Breast epithelium (tissue), 4 donors: ENCODE results near the gene GRIK4. TPM values are rescaled to one million over a fixed set of nuclear protein-coding genes. Genes with fewer than 3 reads are reported as not detected.

Experiments
- DNase-seq, 2 donors: peaks; one replicate each; pipeline ENCODE4 v3.0.0-alpha.2; 2019; ENCODE audit warnings: low spot score in 2 of 2
- H3K27ac ChIP-seq, 2 donors: fragments of 200-600 bp; sonication (generic) in 1 of 2; one replicate each; pipeline ENCODE4 v1.5.1; 2016 to 2019; ENCODE audit warnings: mild to moderate bottlenecking in 1 of 2
- H3K27me3 ChIP-seq, 2 donors: fragments of 200-600 bp; sonication (generic) in 1 of 2; one replicate each; pipeline versions ENCODE4 v1.5.1 to v1.6.0; 2017 to 2019; ENCODE audit warnings: control low read depth in 1 of 2, mild to moderate bottlenecking in 1 of 2
- H3K36me3 ChIP-seq: fragments of 200-600 bp; one replicate; pipeline ENCODE4 v1.5.1; 2019
- H3K4me1 ChIP-seq, 2 donors: fragments of 200-600 bp; sonication (generic); one replicate each; pipeline ENCODE4 v1.5.1; 2016 to 2019; ENCODE audit warnings: control low read depth in 1 of 2
- H3K4me3 ChIP-seq, 3 donors: fragments of 200-600 bp; sonication (generic); 1 replicate in 2 of 3; 2 replicates in 1 of 3; pipeline ENCODE4 v1.5.1; 2016 to 2019; ENCODE audit warnings: mild to moderate bottlenecking in 3 of 3, moderate library complexity in 2 of 3
- H3K9me3 ChIP-seq, 2 donors: fragments of 200-600 bp; sonication (generic) in 1 of 2; one replicate each; pipeline ENCODE4 v1.5.1; 2016 to 2019; ENCODE audit warnings: control low read depth in 1 of 2
- CTCF ChIP-seq, 3 donors: fragments of 450-650 bp; IDR thresholded peaks; one replicate each; pipeline ENCODE4 v1.5.1; 2016 to 2017; ENCODE audit warnings: antibody characterized with exemption in 3 of 3, mild to moderate bottlenecking in 3 of 3, moderate library complexity in 3 of 3
- POLR2A ChIP-seq: fragments of 450-650 bp; IDR thresholded peaks from one replicate; pipeline ENCODE4 v1.6.1; 2016; ENCODE audit warnings: antibody characterized with exemption, mild to moderate bottlenecking, moderate library complexity
- POLR2AphosphoS5 ChIP-seq, 3 donors: sonication (generic); formaldehyde crosslinking; IDR thresholded peaks; one replicate each; pipeline ENCODE4 v1.6.1; 2017; ENCODE audit warnings: antibody characterized with exemption in 3 of 3
- intact Hi-C: fragments of 100-400 bp; cut with DNase I; formaldehyde crosslinking; loops from one replicate; pipeline ENCODE4 v1.15.1; 2023; ENCODE audit warnings: low total_unique reads
- total RNA-seq, 3 donors: library from RNA; depleted of rRNA; stranded (reverse); fragments of >200 nt; gene quantifications; one replicate each; pipeline ENCODE4 v1.1.0, GENCODE V29; 2016

GRIK4 gene
- total RNA-seq, 3 donors from 2014 or later: 0.29 to 0.66 TPM; not detected in 1

DNA sequence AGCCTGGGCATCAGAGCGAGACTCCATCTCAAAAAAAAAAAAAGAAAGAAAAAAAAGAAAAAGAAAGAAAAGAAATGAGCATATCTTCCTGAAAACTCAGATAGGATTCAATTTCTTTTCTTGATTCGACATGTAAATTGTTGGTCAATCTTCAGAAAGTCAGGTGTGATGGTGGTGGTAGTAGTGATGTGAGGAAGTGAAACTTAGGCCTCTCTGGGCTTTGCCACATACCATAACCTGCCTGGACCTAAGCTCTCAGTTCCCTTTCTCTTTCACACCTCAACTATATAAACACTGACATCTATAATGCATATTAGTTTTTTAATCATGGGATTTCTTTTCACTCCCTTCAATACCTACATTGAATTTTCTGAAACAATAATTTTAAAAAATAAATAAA is 414.4 kb downstream of the GRIK4 start:
- Histone ChIP-seq H3K4me1 (no peaks in the 10 kb centered on the region), H3K27ac (no peak overlapping the region), H3K9me3 (no peaks in the 10 kb centered on the region), H3K36me3 (no peaks in the 10 kb centered on the region), H3K27me3 (no peaks in the 10 kb centered on the region), H3K4me3 (no peak overlapping the region)
- intact Hi-C loops: no loop called here
- TF ChIP-seq CTCF (IDR thresholded peaks at IDR 0.05) (no peak), POLR2A (no peak), POLR2AphosphoS5 (IDR thresholded peaks at IDR 0.05) (no peak)
- no peak for DNase-seq

DNA sequence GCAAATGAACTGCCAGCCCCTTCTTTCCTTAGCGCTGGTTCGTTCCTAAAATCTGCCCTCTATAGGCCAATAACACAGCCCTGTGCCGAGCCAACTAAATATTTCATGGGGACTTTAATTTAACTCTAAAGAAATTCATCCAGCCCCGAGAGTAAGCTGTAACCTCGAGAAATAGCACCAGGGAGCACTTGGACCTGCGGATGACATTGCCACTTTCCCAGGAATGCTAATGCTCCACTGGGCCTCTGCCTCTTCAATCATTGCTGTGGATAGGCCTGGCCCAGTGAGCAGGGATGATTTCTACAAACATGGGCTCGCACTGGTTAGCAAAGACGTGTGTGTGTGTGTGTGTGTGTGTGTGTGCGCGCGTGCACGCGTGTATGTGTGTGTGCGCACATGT is 417.1 kb downstream of the GRIK4 start:
- intact Hi-C loops: no loop called here
- H3K27me3 ChIP-seq: no peaks in the 10 kb centered on the region
- no peaks in the 10 kb centered on the region for H3K9me3 ChIP-seq
- no peak overlapping the region for H3K27ac ChIP-seq
- no peaks in the 10 kb centered on the region for H3K36me3 ChIP-seq
- H3K4me3 ChIP-seq: no peak overlapping the region
- DNase-seq: no peak
- no peak for TF ChIP-seq CTCF (IDR thresholded peaks at IDR 0.05)
- no peak for TF ChIP-seq POLR2A
- no peak for TF ChIP-seq POLR2AphosphoS5 (IDR thresholded peaks at IDR 0.05)
- H3K4me1 ChIP-seq: no peaks in the 10 kb centered on the region

DNA sequence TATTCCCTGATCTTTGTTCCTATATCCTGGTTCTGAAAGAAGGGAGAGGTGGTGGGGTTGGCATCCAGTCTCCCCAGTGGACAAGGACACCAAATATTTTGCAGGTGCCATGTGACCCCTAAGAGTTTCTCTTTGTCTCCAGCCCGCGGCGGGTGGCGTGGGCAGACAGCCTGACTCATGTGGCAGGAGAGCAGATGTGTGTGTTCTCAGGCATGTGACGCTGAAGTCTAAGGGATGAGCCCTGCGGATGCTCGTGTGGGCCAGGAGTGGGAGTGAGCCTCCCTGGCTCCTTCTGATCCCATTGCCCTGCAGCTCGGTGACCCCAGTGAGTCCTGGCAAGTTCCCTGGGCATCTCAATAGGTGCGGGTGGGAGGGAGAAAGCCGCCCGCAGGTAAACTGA is 417.5 kb downstream of the GRIK4 start:
- Histone ChIP-seq H3K36me3 (no peaks in the 10 kb centered on the region), H3K27ac (peak overlapping the region in 1 of 2 donors; percentile 19), H3K9me3 (no peaks in the 10 kb centered on the region), H3K27me3 (no peaks in the 10 kb centered on the region), H3K4me1 (no peaks in the 10 kb centered on the region), H3K4me3 (no peak overlapping the region)
- intact Hi-C loops: no loop called here
- no peak for TF ChIP-seq POLR2A
- TF ChIP-seq CTCF (IDR thresholded peaks at IDR 0.05): no peak
- no peak for TF ChIP-seq POLR2AphosphoS5 (IDR thresholded peaks at IDR 0.05)
- DNase-seq: peak in 1 of 2 donors; percentile 51

GRCh38 chr11:120929664-120930154 is 418.2 kb downstream of the GRIK4 start:
- no peaks in the 10 kb centered on the region for H3K4me1 ChIP-seq
- no peaks in the 10 kb centered on the region for H3K27me3 ChIP-seq
- no peaks in the 10 kb centered on the region for H3K9me3 ChIP-seq
- peak overlapping the region in 1 of 2 donors; percentile 19 for H3K27ac ChIP-seq
- no peak for DNase-seq
- TF ChIP-seq CTCF (IDR thresholded peaks at IDR 0.05): peak in 2 of 3 donors; percentile 29 to 50
- TF ChIP-seq POLR2A: no peak
- H3K4me3 ChIP-seq: no peak overlapping the region
- no peaks in the 10 kb centered on the region for H3K36me3 ChIP-seq
- intact Hi-C loops: no loop called here

DNA sequence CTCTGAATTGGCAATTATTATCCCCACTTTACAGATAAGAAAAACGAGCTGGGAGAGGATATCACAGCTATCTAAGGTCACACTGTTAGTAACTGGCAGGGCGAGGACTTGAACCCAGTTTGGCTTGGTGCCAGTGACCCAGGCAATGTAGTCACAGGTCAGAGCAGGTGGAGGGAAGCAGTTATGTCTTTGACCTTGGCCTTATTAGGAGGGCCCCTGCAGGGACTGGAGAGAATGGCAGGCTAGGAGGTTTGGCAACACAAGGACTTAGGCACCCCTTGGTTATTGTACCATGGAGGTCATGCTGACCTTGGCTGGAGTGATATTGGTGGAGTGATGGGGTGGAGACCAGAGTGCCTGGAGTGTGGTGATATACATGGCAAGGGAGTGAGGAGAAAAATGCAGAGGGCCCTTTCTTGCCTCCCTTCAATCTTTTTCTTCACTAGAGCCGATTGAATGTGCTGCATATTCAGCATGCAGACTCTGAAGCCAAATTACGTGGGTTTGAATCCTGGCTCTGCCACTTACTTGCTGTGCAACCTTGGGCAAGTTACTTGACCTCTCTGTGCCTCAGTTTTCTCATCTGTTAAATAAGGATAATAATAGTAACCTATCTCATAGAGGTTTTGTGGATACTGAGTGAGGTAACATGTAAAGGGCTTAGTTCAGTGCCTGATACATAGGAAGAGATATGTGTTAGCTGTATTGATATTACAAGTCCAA is 419.7 kb downstream of the GRIK4 start:
- Histone ChIP-seq H3K4me3 (no peak overlapping the region), H3K36me3 (no peaks in the 10 kb centered on the region), H3K9me3 (no peaks in the 10 kb centered on the region), H3K27me3 (no peaks in the 10 kb centered on the region), H3K4me1 (no peaks in the 10 kb centered on the region), H3K27ac (no peak overlapping the region)
- intact Hi-C loops: no loop called here
- no peak for DNase-seq
- TF ChIP-seq CTCF (IDR thresholded peaks at IDR 0.05) (no peak), POLR2AphosphoS5 (IDR thresholded peaks at IDR 0.05) (no peak), POLR2A (no peak)
